Measurements from ENCODE around the gene APBA1.
"Not testable (repeated sequence)": the region's sequence is repeated elsewhere in the genome, so short reads cannot be mapped to it uniquely, and the experiment has no call there.

Gene APBA1

GRCh38 chr9:69411931-69412740, 260.0 kb downstream of the APBA1 start:
- no peak for DNase-seq (ENCODE audit: low spot score)

- no peak for DNase-seq (ENCODE audit: low spot score)
Observed at GRCh38 chr9:69411246-69411645, 260.9 kb downstream of the APBA1 start.

- not testable (repeated sequence) for DNase-seq (ENCODE audit: low spot score)
Observed at GRCh38 chr9:69409936-69410335, 262.2 kb downstream of the APBA1 start.

DNA sequence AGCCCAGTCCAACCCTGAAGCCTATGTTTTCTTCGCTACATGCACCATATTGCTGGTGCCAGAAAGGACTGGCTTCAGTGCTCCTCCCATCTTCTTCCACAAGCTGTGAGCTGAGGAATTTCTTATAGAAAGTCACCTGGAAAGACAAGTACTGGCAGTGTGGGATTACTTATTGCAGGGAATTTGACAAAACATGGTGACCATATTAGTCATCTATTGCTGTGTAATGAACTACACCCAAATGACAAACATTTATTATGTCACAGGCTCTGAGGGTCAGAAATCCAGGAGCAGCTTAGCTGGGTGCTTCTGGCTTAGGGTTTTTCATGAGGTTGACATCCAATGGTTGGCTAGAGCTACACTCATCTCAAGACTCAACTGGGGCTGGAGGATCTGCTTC, 271.7 kb downstream of the APBA1 start:
- DNase-seq (ENCODE audit: low spot score), result no peak

- DNase-seq (ENCODE audit: low spot score), result no peak
Observed at GRCh38 chr9:69397384-69398214, 274.6 kb downstream of the APBA1 start.

GRCh38 chr9:69396759-69397158, 275.4 kb downstream of the APBA1 start:
- no peak for DNase-seq (ENCODE audit: low spot score)

DNA sequence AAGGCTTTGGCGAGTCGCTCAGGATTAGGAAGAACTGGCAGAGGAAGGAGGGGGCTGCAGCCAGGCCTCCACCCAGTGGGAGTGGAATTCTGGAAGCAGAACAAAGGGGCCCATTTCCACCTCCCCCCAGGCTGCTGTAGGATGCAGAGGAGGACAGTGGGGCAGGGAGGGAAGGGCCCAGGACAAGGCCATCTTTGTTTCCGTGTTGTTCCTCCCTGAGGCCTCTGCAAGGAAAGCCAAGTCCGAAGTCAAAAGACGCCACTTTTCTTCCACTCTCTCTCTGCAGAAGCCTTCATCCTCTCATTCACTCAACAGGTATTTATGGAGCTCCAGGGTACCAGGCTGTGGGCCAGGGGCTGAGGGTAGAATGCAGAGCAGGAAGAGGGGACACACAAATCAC, 276.5 kb downstream of the APBA1 start:
- DNase-seq (ENCODE audit: low spot score), result no peak

GRCh38 chr9:69393425-69393824, 278.7 kb downstream of the APBA1 start:
- DNase-seq (ENCODE audit: low spot score), result no peak

DNA sequence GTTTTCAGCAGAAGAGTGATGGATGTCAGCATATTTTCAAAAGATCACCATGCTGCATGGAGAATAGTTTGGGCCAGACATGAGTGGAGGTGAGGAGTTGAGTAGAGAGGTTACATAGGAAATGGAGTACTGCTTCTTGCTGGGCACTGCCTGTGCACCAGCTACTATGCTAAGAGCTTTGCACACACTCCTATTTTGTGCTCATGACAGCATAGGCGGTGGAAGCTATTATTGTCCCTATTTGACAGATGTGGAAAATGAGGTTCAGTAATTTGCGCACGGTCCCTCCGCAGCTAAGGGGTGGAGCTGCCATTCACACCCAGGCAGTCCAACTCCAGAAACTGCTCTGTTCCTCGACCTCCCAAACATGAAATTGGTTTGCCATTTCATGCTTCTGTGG, 279.3 kb downstream of the APBA1 start:
- DNase-seq (ENCODE audit: low spot score), result no peak

DNA sequence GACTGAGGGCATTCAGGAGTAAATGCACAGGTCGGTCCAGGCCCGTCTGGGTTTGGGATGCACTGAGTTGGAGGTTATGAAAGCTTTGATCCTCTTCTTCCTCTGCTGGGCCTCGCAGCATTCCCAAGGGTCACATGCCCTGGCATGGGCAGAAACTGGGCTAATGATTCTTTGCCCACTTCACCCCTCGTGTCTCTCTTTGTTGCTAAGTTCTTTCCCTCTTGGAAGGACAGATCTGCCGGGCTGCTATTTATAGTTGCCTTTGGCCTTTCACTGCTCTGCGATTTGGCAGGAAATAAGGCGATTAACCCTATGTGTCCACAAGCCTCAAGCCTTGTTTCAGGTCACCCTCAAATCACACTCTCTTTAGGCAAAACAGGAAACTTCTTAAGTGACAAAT, 280.2 kb downstream of the APBA1 start:
- DNase-seq (ENCODE audit: low spot score), result no peak

- DNase-seq (ENCODE audit: low spot score), result no peak
Observed at GRCh38 chr9:69391487-69391886, 280.7 kb downstream of the APBA1 start.

DNA sequence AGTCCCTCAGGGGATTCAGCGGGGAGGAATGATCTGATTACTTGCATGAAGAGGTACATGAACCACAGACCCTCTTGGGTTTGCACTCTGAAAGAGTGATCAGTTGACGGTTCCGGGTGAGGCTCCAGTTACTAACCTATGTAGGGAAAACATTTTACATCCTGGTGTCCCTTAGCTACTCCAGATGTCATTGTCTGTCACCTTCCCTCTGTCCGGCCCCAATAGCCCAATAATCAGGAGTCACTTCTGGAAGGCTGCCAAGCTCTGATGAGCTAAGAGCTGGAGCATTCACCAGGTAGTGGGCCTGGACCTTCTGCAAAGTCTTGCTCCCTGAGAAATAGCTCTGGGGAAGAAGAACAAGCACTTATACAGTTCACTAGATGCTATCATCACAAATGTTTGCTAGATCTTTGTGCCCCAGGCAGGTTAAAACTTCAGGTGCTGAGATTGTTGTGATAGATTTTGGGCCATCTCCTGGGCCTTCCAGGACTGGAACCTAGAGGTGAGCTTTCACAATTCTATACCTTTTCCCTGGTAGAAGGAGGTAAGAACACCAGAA, 282.7 kb downstream of the APBA1 start:
- DNase-seq (ENCODE audit: low spot score), result no peak

- no peak for DNase-seq (ENCODE audit: low spot score)
Observed at GRCh38 chr9:69388596-69388995, 283.6 kb downstream of the APBA1 start.

- DNase-seq (ENCODE audit: low spot score), result no peak
Observed at GRCh38 chr9:69386651-69387050, 285.5 kb downstream of the APBA1 start.

- no peak for DNase-seq (ENCODE audit: low spot score)
Observed at GRCh38 chr9:69385581-69386033, 286.6 kb downstream of the APBA1 start.

GRCh38 chr9:69382135-69382534, 290.0 kb downstream of the APBA1 start:
- no peak for DNase-seq (ENCODE audit: low spot score)

DNA sequence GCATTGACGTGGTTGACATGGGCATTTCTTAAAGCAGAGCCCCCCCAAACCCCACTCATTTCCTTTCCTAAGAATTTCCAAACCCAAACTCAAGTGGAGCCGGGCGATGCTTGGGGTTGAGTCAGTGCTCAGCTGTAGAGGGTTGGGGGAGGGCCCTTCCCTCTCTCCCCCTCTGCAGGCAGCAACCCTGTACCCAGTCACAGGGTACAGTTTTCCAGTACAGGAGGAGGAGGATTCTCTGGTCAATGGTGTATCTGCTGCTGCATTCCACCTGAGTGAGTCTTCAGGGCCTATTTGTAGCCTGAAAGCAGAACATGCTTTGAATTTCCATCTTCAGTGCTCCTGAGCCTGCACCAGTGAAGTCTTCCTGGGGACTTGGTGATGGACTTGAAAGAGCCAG, 291.4 kb downstream of the APBA1 start:
- no peak for DNase-seq (ENCODE audit: low spot score)

GRCh38 chr9:69380301-69380700, 291.9 kb downstream of the APBA1 start:
- no peak for DNase-seq (ENCODE audit: low spot score)

GRCh38 chr9:69379270-69379982, 292.7 kb downstream of the APBA1 start:
- DNase-seq (ENCODE audit: low spot score), result no peak

DNA sequence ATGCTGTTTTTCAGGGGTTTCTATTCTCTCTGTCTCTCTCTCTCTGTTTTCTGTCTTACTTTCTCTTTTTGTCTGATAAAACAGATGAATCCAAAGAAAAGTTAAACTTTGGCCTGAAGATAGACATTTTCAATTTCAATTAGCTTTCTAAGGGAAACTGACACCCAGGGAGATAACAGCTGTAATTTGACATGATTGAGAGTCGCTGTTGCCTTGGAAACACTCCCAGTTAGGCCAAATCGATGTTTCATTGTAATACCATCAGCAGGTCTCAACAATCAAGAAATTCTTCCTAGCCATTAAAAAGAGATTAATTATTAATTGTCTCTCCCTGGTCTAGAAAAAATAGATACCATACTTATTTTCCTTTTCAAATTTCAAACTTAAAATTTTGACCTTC, 294.2 kb downstream of the APBA1 start:
- DNase-seq (ENCODE audit: low spot score), result peak; percentile 27

All from SK-N-DZ (cell line).